Measurements from ENCODE around the gene FAM221A. TPM values are rescaled to one million over a fixed set of nuclear protein-coding genes. Genes with fewer than 3 reads are reported as not detected.

FAM221A gene
- total and polyA plus RNA-seq, 9 of the 15 experiments (the other 6 are each of a cell fraction or from before 2014, with no cell fraction given) = not detected

DNA sequence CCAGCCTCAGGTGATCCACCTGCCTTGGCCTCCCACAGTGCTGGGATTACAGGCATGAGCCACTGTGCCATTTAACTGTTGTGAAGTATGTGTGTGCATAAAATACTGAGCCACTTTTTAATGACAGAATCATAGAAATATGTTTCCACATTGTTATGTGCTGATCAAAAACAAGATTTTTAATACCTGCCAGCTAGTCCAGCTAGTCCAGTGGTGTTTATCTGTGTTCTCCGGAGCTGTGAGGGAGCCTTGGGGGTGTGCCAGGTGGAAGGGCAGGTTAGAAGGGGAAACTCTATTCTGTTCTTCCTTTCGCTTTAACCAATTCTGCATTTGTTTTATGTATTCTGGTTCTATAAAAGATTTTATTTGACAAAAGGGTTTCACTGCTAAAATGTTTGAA, 7.0 kb downstream of the FAM221A start:
- CTCF ChIA-PET (ENCODE audit: low intra/inter-chr PET ratio) = interaction anchor here (0.7 kb wide), 1 partner anchor 33 kb away, joined by 3 read pairs; no protein-coding TSS in a partner anchor
- H3K36me3 ChIP-seq (ENCODE audit: control insufficient read depth, insufficient read depth, low read length) = no peaks in the 10 kb centered on the region
- 13% methylated on average over 2 of the region's 2 CpGs for WGBS (ENCODE audit: insufficient coverage, low coverage, missing lambda C conversion rate)
- no peaks in the 10 kb centered on the region for H4K20me1 ChIP-seq (replicated peaks; ENCODE audit: control insufficient read depth, insufficient read depth, low read length)
- ATAC-seq (no peak), FAIRE-seq (no peak), DNase-seq (ENCODE audit: extremely low read depth in 1 of 4, low spot score in 3 of 4) (no peak)
- H2AFZ ChIP-seq (ENCODE audit: low read depth, low read length) = no peak overlapping the region
- in situ Hi-C loops (cut with MboI) (no loop called here), intact Hi-C loops (cut with micrococcal nuclease) (no loop called here)
- H3K9me3 ChIP-seq (replicated peaks; ENCODE audit: control insufficient read depth, insufficient read depth, low read depth, low read length) = no peaks in the 10 kb centered on the region
- no peaks in the 10 kb centered on the region; a peak in 1 of 5 replicates for H3K4me1 ChIP-seq (replicated peaks in 1 of 2; ENCODE audit: control insufficient read depth in 2 of 2, insufficient read depth in 2 of 2, low read length in 2 of 2)
- no peak overlapping the region for H3K9ac ChIP-seq (ENCODE audit: insufficient read depth in 1 of 2, low read depth in 2 of 2, low read length in 2 of 2)
- POLR2A ChIA-PET = no interaction called here
- no peak overlapping the region for H3K27ac ChIP-seq (ENCODE audit: extremely low read depth, low read depth, low read length)
- H3K9me1 ChIP-seq (ENCODE audit: control insufficient read depth, insufficient read depth, low read length) = no peaks in the 10 kb centered on the region
- H3K79me2 ChIP-seq (ENCODE audit: control insufficient read depth, insufficient read depth, low read length) = no peaks in the 10 kb centered on the region
- no peaks in the 10 kb centered on the region for H3K27me3 ChIP-seq (ENCODE audit: control insufficient read depth in 2 of 2, insufficient read depth in 2 of 2, low read length in 2 of 2)
- no peak overlapping the region for H3K4me3 ChIP-seq
- H3K4me2 ChIP-seq (ENCODE audit: insufficient read depth, low read length) = no peak overlapping the region
- no TSS peak for BruUV-seq (replicated peaks)
- TF ChIP-seq ZBTB2 (IDR thresholded peaks at IDR 0.05) = no peak
- no peak for TF ChIP-seq SMAD1 (IDR thresholded peaks at IDR 0.05; ENCODE audit: low read depth, low read length, partially characterized antibody)
- no peak for TF ChIP-seq CTBP1 (IDR thresholded peaks at IDR 0.05; ENCODE audit: borderline replicate concordance)
- TF ChIP-seq MAZ (CRISPR knock-in tag; conservative IDR thresholded peaks at IDR 0.05 in 1 of 2, IDR thresholded peaks at IDR 0.05 in 1 of 2) = no peak
- no peak for TF ChIP-seq POLR2AphosphoS5 (IDR thresholded peaks at IDR 0.05; ENCODE audit: control insufficient read depth, insufficient read depth, low read depth, low read length)
- TF ChIP-seq, protein P1, sequence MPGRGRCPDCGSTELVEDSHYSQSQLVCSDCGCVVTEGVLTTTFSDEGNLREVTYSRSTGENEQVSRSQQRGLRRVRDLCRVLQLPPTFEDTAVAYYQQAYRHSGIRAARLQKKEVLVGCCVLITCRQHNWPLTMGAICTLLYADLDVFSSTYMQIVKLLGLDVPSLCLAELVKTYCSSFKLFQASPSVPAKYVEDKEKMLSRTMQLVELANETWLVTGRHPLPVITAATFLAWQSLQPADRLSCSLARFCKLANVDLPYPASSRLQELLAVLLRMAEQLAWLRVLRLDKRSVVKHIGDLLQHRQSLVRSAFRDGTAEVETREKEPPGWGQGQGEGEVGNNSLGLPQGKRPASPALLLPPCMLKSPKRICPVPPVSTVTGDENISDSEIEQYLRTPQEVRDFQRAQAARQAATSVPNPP (IDR thresholded peaks at IDR 0.05; ENCODE audit: borderline replicate concordance, insufficient read depth, insufficient read length) = no peak
- no peak for TF ChIP-seq RAD21 (CRISPR knock-in tag; conservative IDR thresholded peaks at IDR 0.05 in 1 of 2, IDR thresholded peaks at IDR 0.05 in 1 of 2)
- no peak for TF ChIP-seq ZMIZ1 (IDR thresholded peaks at IDR 0.05; ENCODE audit: low read depth in 2 of 2, low read length in 2 of 2)
- no peak for TF ChIP-seq PRMT5 (CRISPR knock-in tag; IDR thresholded peaks at IDR 0.05)
- TF ChIP-seq DNMT1 (IDR thresholded peaks at IDR 0.05) = no peak
- TF ChIP-seq, protein P2, sequence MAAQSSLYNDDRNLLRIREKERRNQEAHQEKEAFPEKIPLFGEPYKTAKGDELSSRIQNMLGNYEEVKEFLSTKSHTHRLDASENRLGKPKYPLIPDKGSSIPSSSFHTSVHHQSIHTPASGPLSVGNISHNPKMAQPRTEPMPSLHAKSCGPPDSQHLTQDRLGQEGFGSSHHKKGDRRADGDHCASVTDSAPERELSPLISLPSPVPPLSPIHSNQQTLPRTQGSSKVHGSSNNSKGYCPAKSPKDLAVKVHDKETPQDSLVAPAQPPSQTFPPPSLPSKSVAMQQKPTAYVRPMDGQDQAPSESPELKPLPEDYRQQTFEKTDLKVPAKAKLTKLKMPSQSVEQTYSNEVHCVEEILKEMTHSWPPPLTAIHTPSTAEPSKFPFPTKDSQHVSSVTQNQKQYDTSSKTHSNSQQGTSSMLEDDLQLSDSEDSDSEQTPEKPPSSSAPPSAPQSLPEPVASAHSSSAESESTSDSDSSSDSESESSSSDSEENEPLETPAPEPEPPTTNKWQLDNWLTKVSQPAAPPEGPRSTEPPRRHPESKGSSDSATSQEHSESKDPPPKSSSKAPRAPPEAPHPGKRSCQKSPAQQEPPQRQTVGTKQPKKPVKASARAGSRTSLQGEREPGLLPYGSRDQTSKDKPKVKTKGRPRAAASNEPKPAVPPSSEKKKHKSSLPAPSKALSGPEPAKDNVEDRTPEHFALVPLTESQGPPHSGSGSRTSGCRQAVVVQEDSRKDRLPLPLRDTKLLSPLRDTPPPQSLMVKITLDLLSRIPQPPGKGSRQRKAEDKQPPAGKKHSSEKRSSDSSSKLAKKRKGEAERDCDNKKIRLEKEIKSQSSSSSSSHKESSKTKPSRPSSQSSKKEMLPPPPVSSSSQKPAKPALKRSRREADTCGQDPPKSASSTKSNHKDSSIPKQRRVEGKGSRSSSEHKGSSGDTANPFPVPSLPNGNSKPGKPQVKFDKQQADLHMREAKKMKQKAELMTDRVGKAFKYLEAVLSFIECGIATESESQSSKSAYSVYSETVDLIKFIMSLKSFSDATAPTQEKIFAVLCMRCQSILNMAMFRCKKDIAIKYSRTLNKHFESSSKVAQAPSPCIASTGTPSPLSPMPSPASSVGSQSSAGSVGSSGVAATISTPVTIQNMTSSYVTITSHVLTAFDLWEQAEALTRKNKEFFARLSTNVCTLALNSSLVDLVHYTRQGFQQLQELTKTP (IDR thresholded peaks at IDR 0.05; ENCODE audit: low read depth in 1 of 2, partially characterized antibody in 2 of 2) = no peak
- no peak for TF ChIP-seq ZZZ3 (IDR thresholded peaks at IDR 0.05)

Data from K562 (cell line).